CD4-positive, alpha-beta T cell treated with Interleukin-1 beta for 1 hour (primary cell): Measurements from ENCODE around the gene FBN3.
"Not testable (repeated sequence)": the region's sequence is repeated elsewhere in the genome, so short reads cannot be mapped to it uniquely, and the experiment has no call there.

Experiments used
- DNase-seq, 2 donors: peaks; one replicate each; pipeline ENCODE4 v3.0.0-alpha.2; 2020 to 2022

The FBN3 gene

DNA sequence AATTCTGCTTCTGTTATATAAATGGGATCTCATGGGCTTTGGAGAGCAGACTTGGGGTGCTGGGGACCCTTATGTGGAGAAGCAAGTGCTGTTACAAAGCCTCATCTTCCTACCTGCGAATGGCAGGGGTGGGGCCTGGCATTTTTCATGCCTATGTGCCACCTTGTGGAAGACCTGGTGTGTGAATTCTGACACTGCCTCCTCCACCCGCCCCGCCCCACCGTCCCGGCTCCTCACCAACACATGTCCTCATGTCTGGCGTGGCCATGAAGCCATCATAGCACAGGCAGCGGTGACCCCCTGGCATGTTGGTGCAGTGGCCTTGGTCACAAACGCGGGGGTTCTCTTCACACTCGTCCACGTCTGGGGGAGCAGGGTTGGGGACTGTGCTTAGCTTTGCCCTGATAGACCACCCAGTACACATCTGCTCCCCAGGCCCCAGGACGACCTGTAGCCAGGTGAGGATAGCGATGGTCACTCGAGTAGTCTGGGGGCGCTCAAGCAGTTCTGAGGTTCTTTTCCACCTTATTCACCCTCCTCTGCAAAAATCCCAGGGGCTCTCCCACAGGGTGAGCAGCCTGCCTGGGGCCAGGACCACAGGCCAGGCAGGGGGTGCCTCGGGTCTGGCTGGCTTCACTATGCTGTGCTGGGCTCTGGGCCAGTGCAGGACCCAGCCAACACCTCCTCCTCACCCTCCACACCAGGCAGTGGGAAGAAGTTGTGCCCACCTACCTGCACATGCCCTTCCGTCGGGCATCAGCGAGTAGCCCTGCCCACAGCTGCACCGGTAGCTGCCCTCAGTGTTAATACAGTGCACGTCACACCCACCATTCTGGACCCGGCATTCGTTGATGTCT lies 32.7 kb downstream of the FBN3 start:
- no peak for DNase-seq

GRCh38 chr19:8115805-8116396 lies 33.5 kb downstream of the FBN3 start:
- no peak for DNase-seq

GRCh38 chr19:8113017-8113416 lies 36.4 kb downstream of the FBN3 start:
- DNase-seq: no peak

DNA sequence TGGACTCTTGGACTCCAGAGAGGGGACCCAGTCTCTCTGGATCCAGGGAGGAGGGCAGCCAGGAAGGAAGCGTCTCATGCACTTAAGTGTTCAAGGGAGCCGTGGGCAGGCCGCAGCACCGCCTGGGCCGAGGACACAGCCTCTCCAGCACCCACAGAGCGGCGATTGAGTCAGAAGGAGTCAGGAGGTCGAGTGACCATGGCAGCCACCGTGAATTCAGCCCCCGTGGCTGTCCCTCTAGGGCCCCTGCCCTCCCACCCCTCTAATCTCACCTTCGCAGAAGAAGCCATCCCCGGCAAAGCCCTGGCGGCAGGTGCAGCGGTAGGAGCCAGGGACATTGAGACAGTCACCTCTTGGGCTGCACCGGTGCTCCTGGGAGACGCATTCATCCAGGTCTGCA lies 38.0 kb downstream of the FBN3 start:
- no peak for DNase-seq

- no peak for DNase-seq
These were observed 38.5 kb downstream of the FBN3 start for GRCh38 chr19:8110931-8111330.

- DNase-seq: no peak
These were observed 39.3 kb downstream of the FBN3 start for GRCh38 chr19:8109890-8110662.

DNA sequence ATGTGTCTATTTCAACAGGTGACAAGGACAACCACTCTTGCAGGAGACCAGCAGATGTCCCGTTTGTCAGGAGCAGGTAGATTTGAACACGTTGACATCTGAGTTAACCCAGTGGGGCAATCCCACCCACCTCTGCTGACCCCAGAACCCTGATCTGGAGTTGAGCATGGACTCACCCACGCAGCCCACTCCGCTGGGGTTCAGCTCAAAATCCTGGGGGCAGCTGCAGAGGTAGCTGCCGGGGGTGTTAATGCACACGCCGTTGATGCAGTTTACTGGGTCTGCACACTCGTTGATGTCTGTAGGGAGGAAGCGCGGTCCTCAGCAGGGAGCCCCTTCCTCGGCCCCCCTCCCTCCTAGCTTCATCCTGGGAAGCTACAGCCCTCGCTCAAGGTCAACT lies 39.9 kb downstream of the FBN3 start:
- DNase-seq: no peak

- DNase-seq: no peak
These were observed 40.6 kb downstream of the FBN3 start for GRCh38 chr19:8108560-8109445.

- DNase-seq: no peak
These were observed 42.0 kb downstream of the FBN3 start for GRCh38 chr19:8107301-8107903.

DNA sequence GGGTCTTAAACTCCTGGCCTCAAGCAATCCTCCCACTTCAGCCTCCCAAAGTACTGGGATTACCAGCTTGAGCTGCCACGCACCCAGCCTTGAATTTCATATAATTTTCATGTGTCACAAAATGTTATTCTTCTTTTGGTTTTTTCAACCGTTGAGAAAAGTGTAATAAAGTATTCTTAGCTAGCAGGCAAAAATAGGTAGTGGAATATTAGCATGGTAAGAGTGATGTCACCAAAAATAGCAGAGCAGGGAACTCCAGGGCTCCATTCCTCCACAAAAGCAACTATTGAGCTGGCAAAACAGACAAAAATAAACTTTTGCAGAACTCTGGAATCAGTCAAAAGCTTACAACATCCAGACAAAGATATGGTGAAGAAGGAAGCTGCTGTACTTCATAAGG lies 43.9 kb downstream of the FBN3 start:
- no peak for DNase-seq

- not testable (repeated sequence) for DNase-seq
These were observed 47.5 kb downstream of the FBN3 start for GRCh38 chr19:8101910-8102309.

- DNase-seq: no peak
These were observed 48.1 kb downstream of the FBN3 start for GRCh38 chr19:8101311-8101710.

- DNase-seq: no peak
These were observed 51.5 kb downstream of the FBN3 start for GRCh38 chr19:8097681-8098567.

- DNase-seq: no peak
These were observed 52.2 kb downstream of the FBN3 start for GRCh38 chr19:8097198-8097597.

DNA sequence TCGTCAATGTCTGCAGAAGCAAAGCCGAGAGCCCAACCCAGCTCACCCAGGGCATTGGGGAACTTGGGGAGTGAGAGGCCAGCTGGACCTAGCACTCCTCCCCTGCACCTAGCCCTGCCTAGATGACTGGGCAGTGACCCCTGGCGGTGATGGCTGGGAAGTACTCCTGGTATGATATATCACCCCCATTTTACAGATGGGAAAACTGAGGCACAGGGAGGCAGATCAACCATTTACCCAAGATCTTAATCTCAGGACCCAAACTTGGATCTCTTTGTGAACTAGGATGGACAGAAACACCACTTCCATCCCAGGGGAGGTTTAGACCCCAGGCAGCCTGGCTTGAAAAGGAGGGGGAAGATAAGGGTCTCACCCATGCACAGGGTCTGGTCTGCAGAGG lies 53.3 kb downstream of the FBN3 start:
- no peak for DNase-seq

DNA sequence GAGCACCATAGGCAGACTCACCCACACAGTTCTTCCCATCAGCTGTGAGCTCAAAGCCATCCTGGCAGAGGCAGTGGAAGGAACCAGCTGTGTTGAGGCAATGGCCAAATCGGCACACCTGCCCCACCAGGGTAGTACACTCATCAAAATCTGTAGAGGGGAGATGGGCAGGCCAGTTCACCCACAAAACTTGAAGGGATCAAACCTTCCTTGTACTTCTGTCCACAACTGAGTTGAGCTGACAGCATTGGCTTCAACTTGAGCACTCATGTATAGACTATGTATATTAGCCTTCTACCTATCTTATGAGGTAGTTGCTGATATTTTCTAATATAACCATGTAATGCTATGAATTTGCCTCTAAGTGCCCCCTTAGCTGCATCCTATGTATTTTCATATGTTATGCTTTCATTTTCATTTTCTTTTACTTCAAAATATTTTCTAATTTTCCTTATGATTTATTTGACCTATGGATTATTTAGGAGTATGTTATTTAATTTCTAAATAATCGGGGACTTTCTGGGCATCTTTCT lies 54.0 kb downstream of the FBN3 start:
- no peak for DNase-seq

DNA sequence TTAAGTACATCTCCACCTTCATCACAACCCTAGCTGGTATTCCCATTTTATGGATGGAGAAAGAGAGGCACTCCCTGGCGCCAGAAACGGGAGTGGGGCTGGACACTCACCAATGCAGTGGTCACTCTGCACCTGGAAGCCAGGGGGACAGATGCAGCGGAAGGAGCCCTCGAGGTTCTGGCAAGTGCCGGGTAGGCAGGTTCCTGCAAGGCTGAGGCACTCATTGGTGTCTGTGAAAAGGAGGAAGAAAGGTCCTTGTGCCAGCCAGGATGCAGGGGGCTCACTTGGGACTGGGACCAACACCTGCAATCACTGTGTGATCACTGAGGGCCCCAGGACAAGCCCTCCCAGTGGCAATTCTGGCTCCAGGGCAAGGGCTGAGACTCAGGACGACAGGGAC lies 55.1 kb downstream of the FBN3 start:
- DNase-seq: no peak

DNA sequence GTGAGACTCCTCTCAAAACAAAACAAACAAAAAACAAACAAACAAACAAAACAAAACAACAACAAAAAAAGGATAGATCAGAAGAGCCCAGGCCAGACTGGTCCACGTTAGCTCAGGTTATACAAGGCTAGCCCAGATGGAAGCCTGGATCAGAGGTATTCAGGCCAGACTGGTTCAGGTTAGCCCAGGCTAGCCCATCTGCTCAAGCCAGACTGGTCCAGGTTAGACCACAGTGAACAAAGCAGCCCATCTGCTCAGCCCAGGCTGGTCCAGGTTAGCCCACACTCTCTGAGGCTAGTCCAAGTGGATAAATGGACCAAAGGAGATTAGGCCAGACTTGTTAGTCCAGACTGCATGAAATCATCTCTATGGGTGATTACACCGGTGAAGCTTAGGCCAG lies 55.7 kb downstream of the FBN3 start:
- no peak for DNase-seq

DNA sequence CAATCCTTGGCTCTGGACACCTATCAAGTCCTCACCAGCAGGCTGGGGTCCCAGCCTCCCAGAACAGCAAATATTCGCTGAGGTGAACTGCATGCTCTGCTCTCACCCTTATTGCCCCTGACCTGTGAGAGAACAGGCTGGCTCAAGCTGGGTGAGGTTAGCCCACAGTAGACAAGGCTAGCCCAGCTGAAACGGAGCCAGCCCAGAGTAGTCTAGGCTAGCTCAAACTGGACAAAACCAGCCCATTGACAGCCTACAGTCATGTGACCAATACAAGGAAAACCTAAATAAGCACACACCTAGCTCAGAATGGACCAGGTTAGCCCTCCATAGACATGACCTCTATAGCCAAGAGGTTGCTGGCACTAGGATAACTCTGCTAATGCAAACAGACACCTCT lies 58.4 kb downstream of the FBN3 start:
- no peak for DNase-seq

- DNase-seq: no peak
These were observed 59.5 kb downstream of the FBN3 start for GRCh38 chr19:8089664-8090601.
